Measurements from ENCODE around the gene TTC17. TPM values are rescaled to one million over a fixed set of nuclear protein-coding genes. Genes with fewer than 3 reads are reported as not detected.

TTC17 gene
- total and polyA plus RNA-seq, 2 of the 8 experiments (the other 6 are each of a cell fraction or from before 2014, with no cell fraction given) = 65.1 to 80.1 TPM

DNA sequence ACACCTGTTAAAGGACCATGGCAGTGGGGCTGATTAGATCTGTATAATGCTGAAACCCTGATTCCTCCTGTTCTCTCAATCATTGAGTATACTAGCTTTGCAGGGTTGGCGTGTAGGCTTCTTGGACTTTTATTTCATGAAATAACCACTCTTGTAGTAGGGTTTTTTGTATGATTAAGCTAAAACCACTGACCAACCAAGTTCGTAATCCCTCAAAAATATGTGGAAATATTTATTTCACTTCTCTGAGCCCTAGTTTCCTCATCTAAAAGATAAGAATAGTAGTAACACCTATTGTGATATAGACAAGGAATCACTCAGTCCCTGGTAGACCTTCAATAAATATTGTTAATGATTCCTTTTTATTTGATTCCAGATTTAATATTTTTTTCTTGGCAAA, 42.8 kb upstream of the TTC17 start:
- ChIA-PET POLR2A (ENCODE audit: partially characterized antibody) (no interaction called here), CTCF (ENCODE audit: partially characterized antibody) (interaction anchor here (0.7 kb wide), 1 partner anchor 33 kb away, joined by 3 read pairs; no protein-coding TSS in a partner anchor)
- no peak overlapping the region for H4K8ac ChIP-seq (ENCODE audit: extremely low read depth, insufficient read depth, low read length)
- H2BK20ac ChIP-seq (ENCODE audit: low read length) = no peak overlapping the region
- no peak overlapping the region for H3K4me2 ChIP-seq (ENCODE audit: insufficient read depth in 1 of 2, low read depth in 2 of 2, low read length in 2 of 2)
- H3K14ac ChIP-seq (ENCODE audit: insufficient read length) = no peak overlapping the region
- peaks cover 0 to 15% of the 10 kb centered on the region in 2 experiments for H4K20me1 ChIP-seq (replicated peaks in 1 of 2; ENCODE audit: control insufficient read depth in 1 of 2, insufficient read depth in 2 of 2, low read length in 2 of 2)
- no peak overlapping the region for H2BK12ac ChIP-seq (ENCODE audit: low read depth, low read length)
- no peaks in the 10 kb centered on the region for H3K27me3 ChIP-seq (replicated peaks in 1 of 4; ENCODE audit: control insufficient read depth in 3 of 4, extremely low read depth in 1 of 4, insufficient read depth in 3 of 4, low read length in 3 of 4)
- no peaks in the 10 kb centered on the region for H3K9me3 ChIP-seq (ENCODE audit: insufficient read depth in 2 of 2, low read depth in 1 of 2, low read length in 1 of 2)
- DNase-seq (ENCODE audit: low read depth in 1 of 2, low spot score in 2 of 2) = no peak
- no peak overlapping the region for H4K5ac ChIP-seq (ENCODE audit: insufficient read length, low read depth, low read length)
- H3K23ac ChIP-seq (ENCODE audit: insufficient read length) = no peak overlapping the region
- H3K9ac ChIP-seq (replicated peaks in 1 of 4; ENCODE audit: extremely low read depth in 1 of 4, low read depth in 3 of 4, low read length in 3 of 4) = peak overlapping the region in 1 of 4 experiments; percentile 34; a peak in 1 of 7 replicates
- no peak overlapping the region for H3K4ac ChIP-seq (replicated peaks; ENCODE audit: insufficient read length, low read depth, low read length)
- no peak overlapping the region for H2BK15ac ChIP-seq (ENCODE audit: low read length)
- no peak overlapping the region for H2AK5ac ChIP-seq (ENCODE audit: low read depth, low read length)
- peaks cover 4 to 18% (median 7%) of the 10 kb centered on the region in 4 experiments; a peak in 5 of 8 replicates for H3K36me3 ChIP-seq (ENCODE audit: control insufficient read depth in 2 of 4, insufficient read depth in 4 of 4, low read length in 3 of 4)
- H3K79me1 ChIP-seq (ENCODE audit: low read depth, low read length) = no peaks in the 10 kb centered on the region
- 0 out of 7 replicates have a peak, but pooled peaks cover 0 to 1% (median 0%) of the 10 kb centered on the region in 4 experiments for H3K4me1 ChIP-seq (replicated peaks in 1 of 4; ENCODE audit: control insufficient read depth in 3 of 4, insufficient read depth in 4 of 4, low read length in 3 of 4)
- no peak overlapping the region for H3K27ac ChIP-seq (ENCODE audit: low read depth, low read length)
- no peak overlapping the region for H3K4me3 ChIP-seq (ENCODE audit: extremely low read depth in 1 of 4, insufficient read depth in 2 of 4, low read depth in 3 of 4, low read length in 4 of 4)
- no peak for FAIRE-seq
- peaks cover 2% of the 10 kb centered on the region; the same call in 1 of the 2 replicates for H3K23me2 ChIP-seq (ENCODE audit: low read depth, low read length)
- H3K79me2 ChIP-seq (ENCODE audit: control insufficient read depth in 1 of 2, insufficient read depth in 2 of 2, low read length in 2 of 2) = peaks cover 23 to 78% of the 10 kb centered on the region in 2 experiments
- no peak overlapping the region for H2AFZ ChIP-seq (ENCODE audit: low read length)
- no peak overlapping the region for H3K18ac ChIP-seq (ENCODE audit: extremely low read depth, low read length)
- 90% methylated on average over 2 of the region's 2 CpGs; no CpG with 5 or more reads in 1 of the 2 experiments for WGBS, 2 experiments (ENCODE audit: extremely low coverage in 1 of 2, insufficient coverage in 1 of 2, insufficient read length in 1 of 2, insufficient replicate concordance in 2 of 2, low coverage in 1 of 2, low lambda C conversion rate in 2 of 2, missing lambda C conversion rate in 1 of 2)
- H2BK5ac ChIP-seq (ENCODE audit: low read depth, low read length) = no peak overlapping the region
- H2BK120ac ChIP-seq (replicated peaks; ENCODE audit: low read depth, low read length) = no peak overlapping the region
- H4K91ac ChIP-seq (replicated peaks; ENCODE audit: insufficient read length, low read length) = no peak overlapping the region
- H3K56ac ChIP-seq (replicated peaks; ENCODE audit: insufficient read length, low read depth, low read length) = no peak overlapping the region
- TF ChIP-seq, protein P1, sequence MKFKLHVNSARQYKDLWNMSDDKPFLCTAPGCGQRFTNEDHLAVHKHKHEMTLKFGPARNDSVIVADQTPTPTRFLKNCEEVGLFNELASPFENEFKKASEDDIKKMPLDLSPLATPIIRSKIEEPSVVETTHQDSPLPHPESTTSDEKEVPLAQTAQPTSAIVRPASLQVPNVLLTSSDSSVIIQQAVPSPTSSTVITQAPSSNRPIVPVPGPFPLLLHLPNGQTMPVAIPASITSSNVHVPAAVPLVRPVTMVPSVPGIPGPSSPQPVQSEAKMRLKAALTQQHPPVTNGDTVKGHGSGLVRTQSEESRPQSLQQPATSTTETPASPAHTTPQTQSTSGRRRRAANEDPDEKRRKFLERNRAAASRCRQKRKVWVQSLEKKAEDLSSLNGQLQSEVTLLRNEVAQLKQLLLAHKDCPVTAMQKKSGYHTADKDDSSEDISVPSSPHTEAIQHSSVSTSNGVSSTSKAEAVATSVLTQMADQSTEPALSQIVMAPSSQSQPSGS (IDR thresholded peaks at IDR 0.05; ENCODE audit: low read length) = no peak
- no peak for TF ChIP-seq MAFK (IDR thresholded peaks at IDR 0.05; ENCODE audit: low read depth, low read length)
- no peak for TF ChIP-seq TBP (IDR thresholded peaks at IDR 0.05; ENCODE audit: low read depth, low read length)
- no peak for TF ChIP-seq PHF8 (conservative IDR thresholded peaks at IDR 0.05; ENCODE audit: low read depth, low read length)
- TF ChIP-seq CHD1 (IDR thresholded peaks at IDR 0.05; ENCODE audit: low read depth, low read length) = no peak
- TF ChIP-seq SAP30 (IDR thresholded peaks at IDR 0.05; ENCODE audit: insufficient read depth, insufficient replicate concordance, low read length) = no peak
- TF ChIP-seq POLR2AphosphoS5 (IDR thresholded peaks at IDR 0.05; ENCODE audit: low read depth, low read length) = no peak
- TF ChIP-seq SRF (IDR thresholded peaks at IDR 0.05; ENCODE audit: low read depth, low read length) = no peak
- TF ChIP-seq TAF1 (IDR thresholded peaks at IDR 0.05; ENCODE audit: low read depth, low read length) = no peak
- TF ChIP-seq JUN (IDR thresholded peaks at IDR 0.05; ENCODE audit: low read depth, low read length) = no peak
- TF ChIP-seq CHD2 (IDR thresholded peaks at IDR 0.05; ENCODE audit: low read length) = no peak
- no peak for TF ChIP-seq TEAD4 (IDR thresholded peaks at IDR 0.05; ENCODE audit: low read depth, low read length)
- TF ChIP-seq TCF12 (IDR thresholded peaks at IDR 0.05; ENCODE audit: low read depth, low read length) = no peak

Measured in H1 (cell line).